SKM-1 treated with dmso at 0.1 percent for 144 hours (cell line): ENCODE results near the gene HBA1.
"Not testable (repeated sequence)": the region's sequence is repeated elsewhere in the genome, so short reads cannot be mapped to it uniquely, and the experiment has no call there.

Experiments used
- DNase-seq: peaks from one replicate; lab custom pipeline; 2025; ENCODE audit not compliant: unreplicated experiment; lab: John Stamatoyannopoulos, UW

HBA1 gene

DNA sequence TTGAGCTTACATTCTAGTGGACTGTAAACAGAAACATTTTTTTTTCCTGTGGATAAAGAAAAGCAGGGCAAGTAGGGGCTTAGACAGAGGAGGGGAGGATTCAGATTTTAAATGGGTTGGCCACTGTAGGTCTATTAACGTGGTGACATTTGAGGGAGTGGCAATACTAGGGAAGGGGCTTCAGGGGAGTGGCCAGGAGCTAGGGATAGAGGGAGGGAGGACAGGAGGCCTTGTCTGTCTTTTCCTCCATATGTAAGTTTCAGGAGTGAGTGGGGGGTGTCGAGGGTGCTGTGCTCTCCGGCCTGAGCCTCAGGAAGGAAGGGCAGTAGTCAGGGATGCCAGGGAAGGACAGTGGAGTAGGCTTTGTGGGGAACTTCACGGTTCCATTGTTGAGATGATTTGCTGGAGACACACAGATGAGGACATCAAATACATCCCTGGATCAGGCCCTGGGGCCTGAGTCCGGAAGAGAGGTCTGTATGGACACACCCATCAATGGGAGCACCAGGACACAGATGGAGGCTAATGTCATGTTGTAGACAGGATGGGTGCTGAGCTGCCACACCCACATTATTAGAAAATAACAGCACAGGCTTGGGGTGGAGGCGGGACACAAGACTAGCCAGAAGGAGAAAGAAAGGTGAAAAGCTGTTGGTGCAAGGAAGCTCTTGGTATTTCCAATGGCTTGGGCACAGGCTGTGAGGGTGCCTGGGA, 17.2 kb upstream of the HBA1 start:
- DNase-seq, result no peak

DNA sequence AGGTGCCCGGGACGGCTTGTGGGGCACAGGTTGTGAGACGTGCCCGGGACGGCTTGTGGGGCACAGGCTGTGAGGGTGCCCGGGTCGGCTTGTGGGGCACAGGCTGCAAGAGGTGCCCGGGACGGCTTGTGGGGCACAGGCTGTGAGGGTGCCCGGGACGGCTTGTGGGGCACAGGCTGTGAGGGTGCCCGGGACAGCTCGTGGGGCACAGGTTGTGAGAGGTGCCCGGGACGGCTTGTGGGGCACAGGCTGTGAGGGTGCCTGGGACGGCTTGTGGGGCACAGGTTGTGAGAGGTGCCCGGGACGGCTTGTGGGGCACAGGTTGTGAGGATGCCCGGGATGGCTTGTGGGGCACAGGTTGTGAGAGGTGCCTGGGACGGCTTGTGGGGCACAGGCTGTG, 16.2 kb upstream of the HBA1 start:
- DNase-seq, result not testable (repeated sequence)

GRCh38 chr16:160691-161190, 15.7 kb upstream of the HBA1 start:
- no peak for DNase-seq

GRCh38 chr16:162271-162991, 14.0 kb upstream of the HBA1 start:
- no peak for DNase-seq

GRCh38 chr16:163139-163538, 13.3 kb upstream of the HBA1 start:
- DNase-seq, result not testable (repeated sequence)

- not testable (repeated sequence) for DNase-seq
These were observed 12.8 kb upstream of the HBA1 start for GRCh38 chr16:163696-164095.

GRCh38 chr16:164134-164823, 12.2 kb upstream of the HBA1 start:
- DNase-seq, result not testable (repeated sequence)

GRCh38 chr16:164827-165538, 11.5 kb upstream of the HBA1 start:
- DNase-seq, result no peak

DNA sequence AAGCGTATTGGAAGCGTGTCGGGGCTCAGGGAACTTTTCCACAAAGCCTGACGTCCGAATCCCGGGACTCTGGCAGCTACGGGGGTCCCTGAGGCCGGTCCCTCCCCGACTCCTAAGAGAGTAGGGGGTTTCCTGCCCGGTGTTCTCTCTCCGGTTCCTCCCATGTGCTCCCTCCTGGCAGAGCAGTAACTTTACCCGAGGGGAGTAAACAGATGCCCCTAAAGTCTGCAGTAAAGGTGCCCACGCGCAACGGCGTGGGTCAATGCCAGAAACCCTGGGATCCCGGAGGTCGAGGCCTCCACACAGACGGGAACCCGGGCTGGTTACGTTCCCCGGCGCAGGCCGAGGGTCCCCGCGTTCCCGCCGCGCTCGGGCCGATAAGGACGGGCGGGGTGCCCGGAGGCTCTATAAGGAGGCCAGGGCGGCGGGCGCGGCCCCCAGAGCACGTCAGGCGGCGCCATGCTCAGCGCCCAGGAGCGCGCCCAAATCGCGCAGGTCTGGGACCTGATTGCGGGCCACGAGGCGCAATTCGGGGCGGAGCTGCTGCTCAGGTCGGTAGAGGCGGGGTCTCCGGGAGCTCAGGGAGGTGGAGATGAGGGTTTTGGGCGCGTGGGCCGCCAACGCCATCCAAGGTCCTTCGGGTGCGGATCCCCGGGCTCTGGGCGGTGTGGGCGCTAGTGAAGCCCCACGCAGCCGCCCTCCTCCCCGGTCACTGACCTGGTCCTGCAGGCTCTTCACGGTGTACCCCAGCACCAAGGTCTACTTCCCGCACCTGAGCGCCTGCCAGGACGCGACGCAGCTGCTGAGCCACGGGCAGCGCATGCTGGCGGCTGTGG, 10.7 kb upstream of the HBA1 start, which contains the start of gene HBM:
Gene HBM (plus strand): TSS at position 440 of the 836 bp plus-strand sequence. CDS start 20 bp downstream, at position 460.
- no peak for DNase-seq

- no peak for DNase-seq
These were observed 9.9 kb upstream of the HBA1 start for GRCh38 chr16:166375-167121.

DNA sequence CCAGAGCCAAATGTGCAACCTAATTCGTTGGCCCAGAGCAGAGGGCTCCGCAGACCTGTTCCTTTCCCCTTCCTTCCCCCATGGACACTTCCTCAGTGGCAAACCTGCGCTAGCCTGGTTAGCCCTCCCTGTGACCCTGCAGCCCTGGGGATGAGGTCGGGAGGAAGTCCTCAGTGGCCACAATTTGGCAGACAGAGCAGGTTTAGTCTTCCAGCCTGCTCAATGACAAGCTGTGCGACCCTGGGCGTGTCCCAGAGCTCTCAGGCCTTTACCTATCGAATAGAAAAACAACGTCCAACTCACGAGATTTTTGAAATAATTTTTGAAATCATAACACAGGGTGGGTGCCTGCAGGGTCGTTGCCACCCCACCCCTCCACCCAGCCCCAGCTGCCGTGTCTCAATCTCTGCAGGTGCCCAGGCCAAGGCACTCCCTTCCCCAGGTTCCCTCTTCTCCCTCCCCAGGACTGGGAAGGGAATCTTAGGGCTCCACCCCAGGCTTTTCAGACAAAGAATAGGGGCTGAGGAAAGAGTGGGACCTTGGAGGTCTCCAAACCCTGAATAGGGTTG, 9.3 kb upstream of the HBA1 start:
- no peak for DNase-seq

DNA sequence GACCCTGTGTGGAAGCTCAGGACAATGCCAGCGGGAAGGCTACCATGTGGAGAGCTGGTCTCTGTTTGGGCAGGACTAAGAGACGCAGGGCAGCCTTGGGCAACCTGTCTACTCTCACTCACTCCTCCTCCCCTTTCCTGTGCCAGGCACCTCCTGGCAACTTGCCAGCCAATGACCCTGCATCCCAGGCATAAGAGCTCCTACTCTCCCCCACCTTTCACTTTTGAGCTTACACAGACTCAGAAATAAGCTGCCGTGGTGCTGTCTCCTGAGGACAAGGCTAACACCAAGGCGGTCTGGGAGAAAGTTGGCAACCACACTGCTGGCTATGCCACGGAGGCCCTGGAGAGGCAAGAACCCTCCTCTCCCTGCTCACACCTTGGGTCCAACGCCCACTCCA, 8.1 kb upstream of the HBA1 start:
- no peak for DNase-seq

DNA sequence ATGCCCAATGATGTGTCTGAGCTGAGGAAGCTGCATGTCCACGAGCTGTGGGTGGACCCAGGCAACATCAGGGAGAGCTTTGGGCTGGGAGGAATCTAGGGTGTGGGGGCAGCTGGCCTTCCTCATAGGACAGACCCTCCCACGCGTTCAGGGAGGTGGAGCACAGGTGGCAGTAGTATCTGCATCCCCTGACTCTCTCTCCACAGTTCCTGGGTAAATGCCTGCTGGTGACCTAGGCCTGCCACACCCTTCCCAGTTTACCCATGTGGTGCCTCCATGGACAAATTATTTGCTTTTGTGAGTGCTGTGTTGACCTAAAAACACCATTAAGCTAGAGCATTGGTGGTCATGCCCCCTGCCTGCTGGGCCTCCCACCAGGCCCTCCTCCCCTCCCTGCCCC, 7.5 kb upstream of the HBA1 start:
- no peak for DNase-seq

DNA sequence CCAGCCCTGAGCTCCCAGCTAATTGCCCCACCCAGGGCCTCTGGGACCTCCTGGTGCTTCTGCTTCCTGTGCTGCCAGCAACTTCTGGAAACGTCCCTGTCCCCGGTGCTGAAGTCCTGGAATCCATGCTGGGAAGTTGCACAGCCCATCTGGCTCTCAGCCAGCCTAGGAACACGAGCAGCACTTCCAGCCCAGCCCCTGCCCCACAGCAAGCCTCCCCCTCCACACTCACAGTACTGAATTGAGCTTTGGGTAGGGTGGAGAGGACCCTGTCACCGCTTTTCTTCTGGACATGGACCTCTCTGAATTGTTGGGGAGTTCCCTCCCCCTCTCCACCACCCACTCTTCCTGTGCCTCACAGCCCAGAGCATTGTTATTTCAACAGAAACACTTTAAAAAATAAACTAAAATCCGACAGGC, 6.4 kb upstream of the HBA1 start:
- DNase-seq, result not testable (repeated sequence)

DNA sequence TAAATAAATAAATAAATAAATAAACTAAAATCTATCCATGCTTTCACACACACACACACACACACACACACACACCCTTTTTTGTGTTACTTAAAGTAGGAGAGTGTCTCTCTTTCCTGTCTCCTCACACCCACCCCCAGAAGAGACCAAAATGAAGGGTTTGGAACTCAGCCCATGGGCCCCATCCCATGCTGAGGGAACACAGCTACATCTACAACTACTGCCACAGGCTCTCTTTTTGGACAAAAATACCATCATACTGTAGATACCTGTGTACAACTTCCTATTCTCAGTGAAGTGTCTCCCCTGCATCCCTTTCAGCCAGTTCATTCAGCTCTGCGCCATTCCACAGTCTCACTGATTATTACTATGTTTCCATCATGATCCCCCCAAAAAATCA, 5.7 kb upstream of the HBA1 start:
- no peak for DNase-seq

- DNase-seq, result not testable (repeated sequence)
These were observed 4.0 kb upstream of the HBA1 start, which contains the start of gene HBA2 for GRCh38 chr16:172374-172941. TSS of gene HBA2 (plus strand) at chr16:172876. CDS start at chr16:172913, 37 bp downstream.

DNA sequence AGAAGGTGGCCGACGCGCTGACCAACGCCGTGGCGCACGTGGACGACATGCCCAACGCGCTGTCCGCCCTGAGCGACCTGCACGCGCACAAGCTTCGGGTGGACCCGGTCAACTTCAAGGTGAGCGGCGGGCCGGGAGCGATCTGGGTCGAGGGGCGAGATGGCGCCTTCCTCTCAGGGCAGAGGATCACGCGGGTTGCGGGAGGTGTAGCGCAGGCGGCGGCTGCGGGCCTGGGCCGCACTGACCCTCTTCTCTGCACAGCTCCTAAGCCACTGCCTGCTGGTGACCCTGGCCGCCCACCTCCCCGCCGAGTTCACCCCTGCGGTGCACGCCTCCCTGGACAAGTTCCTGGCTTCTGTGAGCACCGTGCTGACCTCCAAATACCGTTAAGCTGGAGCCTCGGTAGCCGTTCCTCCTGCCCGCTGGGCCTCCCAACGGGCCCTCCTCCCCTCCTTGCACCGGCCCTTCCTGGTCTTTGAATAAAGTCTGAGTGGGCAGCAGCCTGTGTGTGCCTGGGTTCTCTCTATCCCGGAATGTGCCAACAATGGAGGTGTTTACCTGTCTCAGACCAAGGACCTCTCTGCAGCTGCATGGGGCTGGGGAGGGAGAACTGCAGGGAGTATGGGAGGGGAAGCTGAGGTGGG, 3.1 kb upstream of the HBA1 start:
- DNase-seq, result not testable (repeated sequence)
